GM13976 (cell line): Measurements from ENCODE around the gene AGAP1.

Experiments used
- DNase-seq: peaks from one replicate; pipeline ENCODE4 v3.0.0; 2012; ENCODE audit warnings: low spot score
- in situ Hi-C: fragments of 300-500 bp; cut with MboI; formaldehyde crosslinking; loops from one replicate; pipeline ENCODE4 v1.12.0; 2022; ENCODE audit warnings: low sequenced_read_pairs, mixed read lengths, inconsistent platforms; ENCODE audit not compliant: unreplicated experiment
- TF ChIP-seq, protein P1 (sequence below): IDR thresholded peaks from 2 replicates; pipeline ENCODE4 v1.5.1; 2012; ENCODE audit warnings: borderline replicate concordance, mild to moderate bottlenecking; ENCODE audit not compliant: insufficient read depth; ENCODE audit errors: extremely low read depth, missing control alignments, control extremely low read depth

AGAP1 gene

GRCh38 chr2:235904585-235904931 lies 410.7 kb downstream of the AGAP1 start:
- DNase-seq = no peak
- TF ChIP-seq, protein P1, sequence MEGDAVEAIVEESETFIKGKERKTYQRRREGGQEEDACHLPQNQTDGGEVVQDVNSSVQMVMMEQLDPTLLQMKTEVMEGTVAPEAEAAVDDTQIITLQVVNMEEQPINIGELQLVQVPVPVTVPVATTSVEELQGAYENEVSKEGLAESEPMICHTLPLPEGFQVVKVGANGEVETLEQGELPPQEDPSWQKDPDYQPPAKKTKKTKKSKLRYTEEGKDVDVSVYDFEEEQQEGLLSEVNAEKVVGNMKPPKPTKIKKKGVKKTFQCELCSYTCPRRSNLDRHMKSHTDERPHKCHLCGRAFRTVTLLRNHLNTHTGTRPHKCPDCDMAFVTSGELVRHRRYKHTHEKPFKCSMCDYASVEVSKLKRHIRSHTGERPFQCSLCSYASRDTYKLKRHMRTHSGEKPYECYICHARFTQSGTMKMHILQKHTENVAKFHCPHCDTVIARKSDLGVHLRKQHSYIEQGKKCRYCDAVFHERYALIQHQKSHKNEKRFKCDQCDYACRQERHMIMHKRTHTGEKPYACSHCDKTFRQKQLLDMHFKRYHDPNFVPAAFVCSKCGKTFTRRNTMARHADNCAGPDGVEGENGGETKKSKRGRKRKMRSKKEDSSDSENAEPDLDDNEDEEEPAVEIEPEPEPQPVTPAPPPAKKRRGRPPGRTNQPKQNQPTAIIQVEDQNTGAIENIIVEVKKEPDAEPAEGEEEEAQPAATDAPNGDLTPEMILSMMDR = no peak
- in situ Hi-C loops = no loop called here

GRCh38 chr2:235908826-235909225 lies 415.0 kb downstream of the AGAP1 start:
- in situ Hi-C loops = no loop called here

GRCh38 chr2:235909358-235909757 lies 415.5 kb downstream of the AGAP1 start:
- in situ Hi-C loops = no loop called here
- TF ChIP-seq, protein P1 = no peak
- no peak for DNase-seq

More at GRCh38 chr2:235908826-235909225, 415.0 kb downstream of the AGAP1 start:
- peak; percentile 64 for DNase-seq
- TF ChIP-seq, protein P1 = no peak

DNA sequence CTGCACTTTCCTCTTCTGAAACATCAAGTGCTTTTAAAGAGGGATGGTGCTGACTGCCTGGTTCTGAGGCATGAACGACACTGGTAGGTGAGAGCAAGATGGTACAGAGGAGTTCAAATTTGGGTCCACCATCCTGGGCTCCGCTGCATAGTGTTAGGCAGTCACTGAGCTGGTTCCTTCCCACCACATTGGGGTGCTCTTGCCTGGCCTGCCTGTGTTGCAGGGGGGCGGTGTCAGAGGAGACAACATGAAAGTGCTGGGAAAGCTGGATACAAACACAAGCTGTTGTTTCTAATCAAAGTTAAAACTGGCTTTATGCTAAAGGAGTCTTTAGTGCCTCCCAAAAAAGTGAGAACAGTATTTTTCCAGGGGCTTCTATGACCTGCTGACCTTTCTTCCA lies 416.2 kb downstream of the AGAP1 start:
- TF ChIP-seq, protein P1 = no peak

DNA sequence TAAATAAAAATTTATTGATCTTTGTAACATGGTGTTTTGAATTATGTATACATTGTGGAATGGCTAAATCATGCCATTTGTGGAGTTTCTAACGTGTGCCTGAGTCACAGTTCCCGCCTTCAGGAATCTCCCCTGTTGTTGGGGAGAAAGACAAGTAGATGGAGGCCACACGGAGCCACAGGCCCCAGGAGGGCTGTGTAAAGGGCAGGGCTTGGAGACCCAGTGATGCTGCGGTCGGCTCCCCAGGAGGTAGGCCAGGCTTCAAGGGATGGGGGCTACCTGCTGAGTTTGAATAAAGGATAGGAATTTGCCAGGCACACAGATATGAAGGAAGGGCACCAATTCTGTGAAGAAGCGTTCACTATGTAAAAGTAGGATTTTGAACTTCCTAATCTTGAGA lies 417.3 kb downstream of the AGAP1 start:
- no peak for DNase-seq
- in situ Hi-C loops = no loop called here
- TF ChIP-seq, protein P1 = no peak

More for the DNA sequence above, 416.2 kb downstream of the AGAP1 start:
- DNase-seq = no peak
- in situ Hi-C loops = no loop called here

- no peak for DNase-seq
- TF ChIP-seq, protein P1 = no peak
- in situ Hi-C loops = no loop called here
Measured at GRCh38 chr2:235911633-235912233, 417.9 kb downstream of the AGAP1 start.

DNA sequence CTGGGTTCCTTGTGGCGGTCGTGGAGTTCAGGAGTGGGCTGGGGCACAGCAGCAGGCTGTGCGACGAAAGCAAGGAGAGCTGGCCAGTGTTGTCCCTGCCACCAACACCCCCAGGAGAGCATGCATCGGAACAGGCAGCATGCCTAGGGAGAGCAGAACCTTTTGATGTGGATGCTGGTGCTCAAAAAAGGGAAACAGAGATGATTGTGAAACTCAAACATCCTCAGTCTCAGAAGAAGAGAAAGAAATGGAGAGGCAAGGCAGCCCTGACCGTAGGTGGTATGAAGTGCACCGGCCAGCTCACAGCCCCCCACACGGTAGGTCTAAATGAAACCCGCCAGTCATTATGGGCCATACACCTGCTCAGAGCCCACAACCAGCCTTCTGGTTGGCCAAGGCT lies 420.9 kb downstream of the AGAP1 start:
- in situ Hi-C loops = no loop called here
- TF ChIP-seq, protein P1 = no peak
- DNase-seq = no peak
